Left kidney (tissue), 8 donors: ENCODE measurements around the gene PRRG4. TPM values are rescaled to one million over a fixed set of nuclear protein-coding genes. Genes with fewer than 3 reads are reported as not detected.
"Not testable (repeated sequence)": the region's sequence is repeated elsewhere in the genome, so short reads cannot be mapped to it uniquely, and the experiment has no call there.

Experiments
- DNase-seq: peaks from one replicate; pipeline ENCODE4 v3.0.0-alpha.2; 2013
- long read RNA-seq, 8 donors: transcript quantifications; one replicate each; lab custom pipeline, GENCODE V29; 2026
- polyA plus RNA-seq: library from polyadenylated mRNA; unstranded; fragments of 120-200 nt; gene quantifications from one replicate; pipeline ENCODE4 v1.2.1, GENCODE V29; 2013; ENCODE audit not compliant: insufficient read length

The PRRG4 gene
- 6.6 TPM for polyA plus RNA-seq
- long read RNA-seq, donor 1, full-length matches to known transcripts = 1 of 1 reads
- long read RNA-seq, donor 1, partial matches to known transcripts = 0 of 1 reads
- long read RNA-seq, donor 1, other reads (novel, unspliced or antisense) = 0 of 1 reads
- long read RNA-seq, donor 2 = 0 reads
- long read RNA-seq, donor 3 = 0 reads
- long read RNA-seq, donor 4 = 0 reads
- long read RNA-seq, donor 5, full-length matches to known transcripts = 3 of 3 reads
- long read RNA-seq, donor 5, partial matches to known transcripts = 0 of 3 reads
- long read RNA-seq, donor 5, other reads (novel, unspliced or antisense) = 0 of 3 reads
- long read RNA-seq, donor 6, full-length matches to known transcripts = 1 of 1 reads
- long read RNA-seq, donor 6, partial matches to known transcripts = 0 of 1 reads
- long read RNA-seq, donor 6, other reads (novel, unspliced or antisense) = 0 of 1 reads
- long read RNA-seq, donor 7, full-length matches to known transcripts = 1 of 1 reads
- long read RNA-seq, donor 7, partial matches to known transcripts = 0 of 1 reads
- long read RNA-seq, donor 7, other reads (novel, unspliced or antisense) = 0 of 1 reads
- long read RNA-seq, donor 8 = 0 reads

DNA sequence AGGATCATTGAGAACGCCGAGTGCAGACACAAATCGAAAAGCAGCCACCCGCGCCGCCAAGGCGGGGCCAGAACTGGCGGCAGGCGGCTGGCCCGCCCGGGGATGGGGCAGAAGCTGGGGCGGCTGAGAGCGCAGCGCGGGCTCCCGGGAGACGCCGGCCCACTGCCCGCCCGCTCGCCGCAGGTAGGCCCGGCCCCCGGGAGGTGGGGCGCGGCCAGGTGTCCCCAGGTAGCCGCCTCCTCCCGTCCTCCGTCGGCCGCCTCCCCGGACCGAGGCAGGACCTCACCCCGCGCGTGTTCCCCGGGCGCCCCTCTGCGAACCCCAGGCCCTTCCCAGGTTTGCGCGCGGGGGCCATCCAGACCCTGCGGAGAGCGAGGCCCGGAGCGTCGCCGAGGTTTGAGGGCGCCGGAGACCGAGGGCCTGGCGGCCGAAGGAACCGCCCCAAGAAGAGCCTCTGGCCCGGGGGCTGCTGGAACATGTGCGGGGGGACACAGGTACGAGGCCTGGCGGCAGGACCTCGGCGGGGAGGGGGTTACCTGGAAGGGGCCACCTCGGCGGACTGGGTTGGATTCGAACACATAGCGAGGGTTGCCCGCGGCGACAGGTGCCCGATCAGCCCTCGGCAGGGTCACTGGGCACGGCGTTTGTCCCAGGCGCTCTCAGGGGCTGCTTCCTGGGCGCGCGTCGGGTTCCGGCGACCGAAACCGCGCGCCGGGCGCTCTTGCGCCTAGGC is at the start of gene PRRG4:
Gene PRRG4, plus strand, starts transcription at position 248 of the 733 bp plus-strand sequence. CDS start 603 bp downstream, outside the sequence.
- peak; percentile 52 for DNase-seq

DNA sequence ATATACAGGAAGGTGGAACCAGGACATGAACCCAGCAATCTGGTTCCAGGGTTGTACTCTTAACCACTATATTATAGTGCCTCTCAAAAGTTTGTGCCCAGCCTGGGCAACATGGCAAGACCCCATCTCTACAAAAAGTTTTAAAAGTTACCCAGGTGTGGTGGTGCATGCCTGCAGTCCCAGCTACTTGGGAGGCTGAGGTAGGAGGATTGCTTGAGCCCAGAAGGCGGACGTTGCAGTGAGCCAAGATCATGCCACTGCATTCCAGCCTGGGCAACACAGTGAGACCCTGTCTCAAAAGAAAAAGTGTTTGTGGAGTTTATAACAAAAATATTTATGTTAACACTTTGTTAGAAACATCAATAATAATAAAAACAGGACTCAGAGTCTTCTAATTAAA is 48.9 kb upstream of the PRRG4 start:
- not testable (repeated sequence) for DNase-seq

DNA sequence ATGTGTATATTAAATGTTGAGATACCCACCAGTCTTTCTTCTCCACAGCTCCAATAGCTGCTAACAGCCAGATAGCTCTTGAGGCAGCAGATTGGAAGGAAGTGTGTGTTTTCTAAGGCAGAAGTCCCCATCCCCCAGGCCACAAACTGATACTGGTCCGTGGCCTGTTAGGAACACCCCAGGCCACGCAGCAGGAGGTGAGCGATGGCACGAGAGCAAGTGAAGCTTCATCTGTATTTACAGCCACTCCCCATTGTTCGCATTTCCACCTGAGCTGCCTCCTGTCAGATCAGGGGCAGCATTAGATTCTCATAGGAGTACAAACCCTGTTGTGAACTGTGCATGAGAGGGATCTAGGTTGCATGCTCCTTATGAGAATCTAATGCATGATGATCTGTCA is 48.0 kb upstream of the PRRG4 start:
- DNase-seq = no peak

DNA sequence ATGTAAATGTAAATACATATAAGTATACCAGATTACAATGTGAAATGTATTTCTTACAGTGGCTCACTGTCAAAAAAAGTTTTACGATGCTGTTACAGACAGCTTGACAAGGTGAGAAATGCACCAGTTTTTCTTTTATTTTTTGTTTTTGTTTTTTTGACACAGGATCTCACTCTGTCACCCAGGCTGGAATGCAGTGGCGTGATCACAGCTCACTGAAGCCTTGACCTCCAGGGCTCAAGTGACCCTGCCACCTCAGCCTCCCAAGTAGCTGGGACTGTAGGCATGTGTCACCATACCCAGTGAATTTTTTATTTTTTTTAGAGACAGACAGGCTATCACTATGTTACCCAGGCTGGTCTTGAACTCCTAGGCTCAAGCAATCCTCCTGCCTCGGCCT is 44.5 kb upstream of the PRRG4 start:
- no peak for DNase-seq

DNA sequence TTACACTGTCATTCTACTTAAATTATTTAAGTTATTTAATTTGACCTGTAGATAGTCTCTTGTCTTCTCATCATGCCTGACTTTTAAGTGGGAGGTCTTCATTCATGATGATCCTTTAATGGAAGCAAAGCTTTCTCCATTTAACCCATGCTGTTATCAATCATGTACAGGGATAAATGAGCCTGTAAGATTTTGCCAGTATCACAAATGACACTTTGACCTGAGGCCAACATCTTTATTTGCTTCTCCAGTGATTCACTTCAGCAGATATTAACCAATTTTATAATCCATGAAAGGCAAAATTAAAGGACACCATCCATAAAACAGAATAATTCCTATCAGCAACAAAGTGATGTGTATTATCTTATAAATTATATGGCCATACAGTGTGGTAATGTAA is 42.9 kb upstream of the PRRG4 start:
- DNase-seq = no peak

DNA sequence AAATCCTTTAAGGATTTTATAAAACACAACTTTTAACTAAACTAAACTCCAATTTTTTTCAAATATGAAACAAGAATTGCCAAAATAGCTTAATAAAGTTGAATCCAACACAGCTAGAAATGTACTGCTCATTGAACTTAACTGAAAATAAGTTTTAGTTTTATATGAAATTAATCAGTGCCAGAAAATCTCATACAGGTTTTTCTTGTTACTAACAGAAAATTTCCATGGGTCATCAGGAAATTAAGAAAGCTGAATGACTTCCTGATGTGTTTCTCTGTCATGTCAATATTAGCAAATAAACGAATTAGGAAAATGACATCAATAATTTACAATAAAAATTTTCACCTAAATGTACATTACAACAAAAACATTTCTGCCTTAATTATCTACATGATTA is 38.8 kb upstream of the PRRG4 start:
- DNase-seq = no peak

DNA sequence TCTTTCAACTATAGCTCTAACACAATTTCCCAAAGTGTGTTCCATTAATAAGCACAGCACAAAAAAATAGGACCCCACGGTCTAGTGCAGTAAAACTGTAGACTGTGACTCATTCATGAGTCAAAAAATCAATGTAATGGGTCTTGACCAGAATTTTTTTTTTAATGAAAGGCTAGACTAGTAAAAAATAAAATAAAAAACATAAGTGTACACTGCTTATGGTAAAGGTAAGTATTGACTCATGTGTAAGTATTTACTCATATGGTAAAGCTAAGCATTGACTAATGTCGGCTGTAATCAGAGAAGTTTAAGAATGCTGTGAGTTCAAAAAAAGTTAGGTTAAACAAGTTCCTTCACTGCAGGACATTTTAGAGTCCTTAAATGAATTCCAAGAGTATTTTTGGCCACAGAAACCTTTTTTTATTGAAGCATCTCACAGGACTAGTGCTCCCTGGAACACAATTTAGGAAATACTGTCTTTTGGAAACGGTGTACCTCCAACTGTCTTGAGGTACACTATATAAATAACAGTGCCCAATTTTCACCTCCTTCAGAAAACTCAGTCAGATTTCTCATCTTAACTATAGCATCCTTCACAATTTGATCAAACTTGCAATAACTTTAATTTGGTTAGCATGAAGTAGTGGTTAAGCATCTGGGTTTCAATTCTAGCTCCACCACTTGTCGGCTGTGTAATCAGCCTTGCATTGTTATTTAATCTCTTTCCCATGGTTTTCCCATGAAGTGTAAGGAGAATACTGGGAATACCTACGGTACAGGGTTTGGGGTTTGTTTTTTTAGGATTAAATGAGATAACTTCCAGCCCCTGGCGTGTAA is 37.4 kb upstream of the PRRG4 start:
- DNase-seq = no peak

DNA sequence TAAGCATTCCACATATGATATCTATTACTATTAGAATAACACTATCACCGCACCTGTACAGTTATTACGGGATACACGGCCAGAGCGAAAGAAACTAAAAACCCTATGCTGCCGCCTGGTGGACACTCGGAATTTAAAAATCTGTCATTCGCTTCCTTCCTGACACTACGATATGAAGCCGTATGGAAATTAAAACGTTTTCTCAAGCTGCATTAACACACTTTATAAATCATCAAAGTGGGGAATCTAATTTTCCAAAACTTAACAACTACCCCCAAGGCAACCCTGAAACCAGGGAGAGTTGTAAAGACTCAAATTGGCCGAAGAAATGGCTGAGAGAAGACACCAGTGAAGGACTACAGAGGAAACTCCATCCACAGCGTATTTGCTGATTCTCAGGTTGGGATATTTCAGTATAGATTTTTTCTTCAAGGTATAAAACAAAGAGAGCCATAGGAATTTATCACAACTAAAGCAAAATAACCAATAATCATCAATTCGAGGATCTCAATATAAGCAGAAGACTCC is 36.7 kb upstream of the PRRG4 start:
- peak; percentile 62 for DNase-seq

DNA sequence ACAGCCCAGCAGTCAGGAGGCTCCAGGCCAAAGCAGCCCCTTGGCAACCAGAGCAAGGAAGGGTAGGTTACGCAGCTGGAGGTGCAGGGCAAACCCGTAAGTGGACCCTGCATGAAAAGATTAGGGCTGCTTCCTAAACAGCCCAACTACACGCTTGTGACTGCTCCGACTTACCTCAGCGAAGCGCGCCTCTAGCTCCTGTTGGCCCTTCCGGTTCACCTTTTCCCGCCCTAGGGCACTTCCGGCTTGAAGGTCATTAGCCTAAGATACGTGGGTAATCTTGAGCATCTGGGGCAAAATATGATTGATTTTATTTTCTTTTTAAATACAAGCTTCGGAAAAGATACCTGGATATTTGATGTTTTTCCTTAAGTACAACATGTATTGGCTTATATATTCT is 35.3 kb upstream of the PRRG4 start, which contains the start of gene CCDC73:
Gene CCDC73, minus strand, starts transcription at position 224 of the 400 bp plus-strand sequence. CDS start 34,419 bp downstream, outside the sequence.
- DNase-seq = no peak

DNA sequence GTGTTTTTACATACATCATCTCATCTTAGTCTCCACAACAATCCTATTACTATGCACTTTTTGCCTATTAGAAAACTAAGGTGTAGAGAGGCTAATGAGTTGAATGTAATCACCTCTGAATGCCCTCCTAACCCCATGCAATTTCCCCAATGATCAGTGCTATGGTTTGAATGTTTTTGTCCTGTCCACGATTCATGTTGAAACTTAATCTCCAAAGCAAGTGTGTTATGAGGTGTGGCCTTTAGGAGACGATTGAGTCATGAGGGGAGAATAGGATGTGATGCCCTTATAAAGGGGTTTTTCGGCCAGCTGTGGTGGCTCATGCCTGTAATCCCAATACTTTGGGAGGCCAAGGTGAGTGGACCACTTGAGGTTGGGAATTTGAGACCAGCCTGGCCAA is 33.3 kb upstream of the PRRG4 start:
- DNase-seq = no peak

DNA sequence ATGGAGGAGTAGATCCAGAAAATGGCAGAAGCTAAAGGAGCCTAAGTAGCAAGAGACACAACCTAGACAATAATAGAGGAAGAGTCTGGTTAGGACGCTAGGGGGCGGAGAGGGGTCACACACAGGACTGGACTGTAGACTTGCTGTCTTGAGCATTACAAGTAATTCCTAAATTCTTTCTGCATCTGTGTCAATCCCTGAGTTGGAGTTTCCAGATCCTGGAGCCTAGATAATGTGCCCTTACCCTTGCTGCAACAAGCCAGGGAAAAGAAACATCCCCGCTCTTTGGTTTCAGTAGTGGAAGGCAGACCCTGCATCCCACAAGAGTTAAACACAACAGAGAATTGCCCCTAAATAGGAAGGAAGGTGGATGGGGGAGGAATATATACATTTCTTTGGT is 20.4 kb upstream of the PRRG4 start:
- DNase-seq = peak; percentile 76

DNA sequence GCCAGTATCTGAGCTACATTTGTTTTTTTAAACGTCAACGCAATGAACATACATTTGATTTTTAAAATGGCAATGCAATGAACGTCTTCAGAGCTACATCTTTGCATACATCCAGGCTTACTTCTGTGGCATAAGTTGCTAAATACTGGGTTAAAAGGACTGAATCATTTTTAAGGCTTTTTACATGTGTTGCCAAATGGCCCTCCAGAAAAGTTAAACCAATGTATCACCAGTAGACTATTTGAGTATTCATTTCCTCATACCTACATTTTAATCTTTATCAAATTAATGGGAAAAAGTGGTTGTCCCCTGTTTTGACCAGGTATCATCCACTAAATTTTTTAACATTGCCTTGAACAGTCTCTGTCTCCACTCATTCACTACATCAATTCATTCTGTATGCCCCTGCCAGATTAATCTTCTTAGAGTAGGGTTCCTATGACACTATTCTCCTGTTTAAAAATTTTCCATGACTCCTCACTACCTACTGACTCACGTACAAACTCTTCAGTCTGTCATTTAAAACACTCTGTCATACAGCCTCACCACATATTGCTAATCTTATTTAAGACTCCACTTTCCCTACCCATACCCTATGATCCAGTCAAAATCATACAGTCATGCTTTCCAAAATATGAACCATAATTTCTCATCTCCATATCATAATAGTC is 12.4 kb upstream of the PRRG4 start:
- no peak for DNase-seq

DNA sequence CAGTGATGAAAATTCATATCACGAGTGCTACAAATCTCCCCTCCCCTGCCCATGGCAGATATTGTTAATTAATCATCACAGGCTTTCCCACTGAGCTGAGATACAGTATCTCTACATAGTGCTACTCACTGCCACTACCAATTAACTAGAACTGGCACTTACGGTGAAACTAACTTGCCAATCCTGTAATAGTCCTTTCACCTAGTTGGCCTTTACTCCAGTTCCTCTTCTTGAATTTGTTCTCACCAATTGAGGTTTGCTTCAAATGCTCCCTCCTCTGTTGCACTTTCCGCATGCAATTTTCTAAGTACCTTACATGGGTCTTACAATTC is 11.9 kb upstream of the PRRG4 start:
- DNase-seq = no peak

DNA sequence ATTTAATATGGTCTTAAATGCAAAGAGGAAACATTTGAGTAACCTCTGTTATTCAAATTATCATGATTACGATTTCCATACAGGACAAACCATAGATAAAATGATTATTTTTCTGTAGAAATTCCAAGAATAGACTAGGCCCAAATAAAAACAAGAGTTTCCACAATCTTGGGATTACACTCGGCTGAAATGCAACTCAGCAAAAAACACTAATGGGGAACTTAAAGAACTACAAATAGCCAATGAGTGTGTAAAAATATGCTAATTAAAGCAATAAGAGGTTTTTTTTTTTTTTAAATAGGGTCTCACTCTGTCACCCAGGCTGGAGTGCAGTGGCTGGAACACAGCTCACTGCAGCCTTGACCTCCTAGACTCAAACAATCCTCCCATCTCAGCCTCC is 10.5 kb upstream of the PRRG4 start:
- DNase-seq = no peak

DNA sequence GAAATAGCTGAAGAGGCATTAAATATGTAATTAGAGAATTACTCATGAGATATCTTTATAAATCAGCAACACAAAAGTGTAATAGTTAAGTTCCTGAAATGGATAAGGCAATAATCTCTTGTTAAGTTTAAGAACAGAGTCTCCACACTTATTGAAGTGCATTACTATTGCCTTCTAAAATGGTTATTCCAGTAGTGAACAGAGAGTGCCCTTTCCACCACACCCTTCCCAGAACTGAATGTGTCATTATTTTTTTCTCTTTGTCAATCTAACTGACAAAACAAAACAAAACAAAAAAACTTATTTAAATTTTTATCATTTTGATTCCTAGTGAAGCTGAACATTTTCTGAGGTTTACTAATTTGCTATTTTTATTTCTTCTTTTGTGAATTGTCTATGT is 9.2 kb upstream of the PRRG4 start:
- DNase-seq = no peak

DNA sequence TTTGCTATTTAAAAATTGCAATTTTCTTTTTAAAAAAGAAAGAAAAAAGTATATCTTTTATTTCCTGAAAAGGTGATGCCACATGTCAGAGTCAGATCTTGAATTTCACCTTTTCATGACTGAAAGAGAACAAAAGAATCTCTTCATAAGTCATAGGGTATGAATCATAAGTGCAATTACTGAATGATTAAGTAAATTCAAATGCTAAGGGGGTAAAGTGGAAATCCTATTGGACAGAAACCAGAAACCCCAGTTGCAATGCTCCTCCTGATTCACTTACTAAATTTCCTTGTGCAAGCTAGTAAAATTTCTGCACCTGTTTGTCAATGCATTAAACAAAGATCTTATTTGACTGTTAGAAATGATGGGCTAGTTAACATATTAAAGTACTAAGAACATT is 8.2 kb upstream of the PRRG4 start:
- no peak for DNase-seq

DNA sequence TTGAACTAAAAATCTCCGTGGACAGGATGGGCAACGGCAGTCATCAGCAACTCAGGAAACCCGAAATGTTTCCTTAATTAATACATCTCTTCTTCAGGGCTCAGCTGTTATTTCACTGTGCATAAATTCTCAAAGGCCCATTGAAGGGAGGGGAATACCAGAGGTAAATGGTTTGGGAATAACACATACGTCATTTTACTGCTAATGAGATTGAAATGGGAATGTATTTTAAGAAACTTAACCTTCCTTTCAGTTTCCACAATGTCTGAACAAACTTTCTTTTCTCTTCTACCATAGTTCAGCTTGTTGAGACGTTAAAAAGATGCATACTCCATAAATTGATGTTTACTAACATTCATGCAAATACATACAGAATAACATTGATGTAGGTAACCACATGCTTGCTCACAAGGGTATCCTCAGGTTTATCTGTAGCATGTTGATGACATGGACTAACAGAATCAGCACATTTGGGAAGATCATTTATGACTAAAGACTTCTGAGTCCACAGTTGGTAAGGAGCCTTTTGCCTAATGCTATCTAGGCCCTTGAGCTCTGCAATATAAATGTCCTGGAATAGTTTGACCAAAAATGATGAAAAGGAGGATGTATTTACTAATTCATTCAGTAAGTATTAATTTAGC is 7.7 kb upstream of the PRRG4 start:
- no peak for DNase-seq

DNA sequence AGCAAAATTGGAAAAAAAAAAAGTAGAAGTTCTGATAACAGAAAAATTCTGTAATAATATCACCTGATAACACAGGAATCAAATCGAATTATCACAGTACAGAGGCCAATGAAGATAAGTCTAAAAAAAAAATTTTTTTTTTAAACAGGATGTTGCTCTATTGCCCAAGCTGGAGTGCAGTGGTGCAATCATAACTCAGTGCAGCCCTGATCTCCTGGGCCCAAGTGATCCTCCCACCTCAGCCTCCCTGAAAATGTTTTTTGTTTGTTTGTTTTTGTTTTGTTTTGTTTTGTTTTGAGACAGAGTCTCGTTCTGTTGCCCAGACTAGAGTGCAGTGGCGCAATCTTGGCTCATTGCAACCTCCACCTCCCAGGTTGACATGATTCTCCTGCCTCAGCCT is 6.1 kb upstream of the PRRG4 start:
- not testable (repeated sequence) for DNase-seq

DNA sequence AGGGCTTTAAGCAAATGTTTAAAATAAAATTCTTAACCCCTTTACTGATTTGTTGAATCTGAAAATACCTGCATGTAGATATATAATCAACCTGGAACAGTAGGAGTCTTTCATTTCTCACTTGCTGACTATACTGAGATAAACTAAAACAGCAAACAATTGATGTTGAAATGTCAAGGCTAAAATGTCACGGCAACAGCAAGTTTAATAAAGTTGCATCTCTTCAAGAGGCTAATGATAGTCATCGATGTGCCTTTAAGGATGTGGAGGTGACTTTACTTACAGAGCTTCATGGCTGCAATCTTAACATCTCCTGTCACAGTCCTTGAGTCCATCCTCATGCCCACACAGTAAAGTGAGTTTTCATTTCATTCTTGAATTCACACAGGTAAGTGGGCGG is 3.6 kb upstream of the PRRG4 start:
- no peak for DNase-seq

DNA sequence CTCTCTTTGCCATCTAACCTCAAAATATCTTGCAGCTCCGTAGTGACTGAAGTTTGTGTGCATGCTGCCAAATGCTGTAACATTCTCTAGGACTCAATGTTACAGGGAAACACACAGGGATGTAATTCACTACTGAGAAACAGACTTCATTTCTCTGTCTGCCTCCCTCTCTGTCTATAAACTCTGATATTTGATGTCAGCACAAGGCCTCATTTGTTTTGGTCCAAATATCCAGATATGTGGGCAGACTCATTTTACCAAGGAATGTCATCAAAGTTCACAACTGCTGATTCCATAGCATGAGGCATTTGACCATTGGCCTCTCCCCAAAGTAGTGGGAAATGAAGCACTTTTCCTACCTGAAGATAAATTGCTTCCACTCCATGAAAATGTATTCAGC is 2.5 kb upstream of the PRRG4 start:
- no peak for DNase-seq

DNA sequence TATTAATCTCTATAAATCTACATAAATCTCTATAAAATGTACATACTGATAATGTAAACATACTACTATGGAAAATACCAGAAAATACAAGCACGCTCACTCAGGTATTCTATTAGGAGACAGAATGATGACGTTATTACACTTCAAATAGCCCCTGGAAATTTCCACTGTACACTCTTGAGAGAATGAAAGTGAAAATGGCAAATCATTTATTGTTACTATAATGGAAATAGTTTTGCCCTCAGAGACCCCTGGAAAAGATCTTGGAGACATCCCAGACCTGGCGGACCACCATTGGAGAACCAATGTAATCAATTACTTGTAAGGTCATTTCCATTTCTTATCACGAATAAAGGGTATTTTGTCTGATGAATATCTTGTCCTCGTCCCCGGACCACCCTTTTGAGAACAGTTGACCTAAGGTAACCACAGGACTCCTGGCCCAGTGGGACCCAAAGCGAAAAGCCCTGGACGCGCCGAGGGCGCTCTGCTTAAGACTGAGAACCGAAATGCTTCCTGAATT is 509 bp upstream of the PRRG4 start:
- DNase-seq = peak; percentile 15
